DND-41 (cell line): ENCODE results near the gene IMPDH2.

Source experiments
- CTCF ChIP-seq: IDR thresholded peaks from 2 replicates; pipeline ENCODE4 v1.5.1; 2012; ENCODE audit warnings: borderline replicate concordance, low read length, moderate library complexity, mild to moderate bottlenecking; ENCODE audit not compliant: poor library complexity, severe bottlenecking; ENCODE audit errors: extremely low read depth
- EZH2 ChIP-seq: IDR thresholded peaks from 3 replicates; pipeline ENCODE4 v1.6.1; 2012; ENCODE audit warnings: borderline replicate concordance, low read depth, mild to moderate bottlenecking, moderate library complexity, low read length, inconsistent platforms; ENCODE audit not compliant: severe bottlenecking

GRCh38 chr3:48991851-48992545, 37.2 kb downstream of the IMPDH2 start:
- TF ChIP-seq CTCF (no peak), EZH2 (no peak)
